Measurements from ENCODE around the gene PRSS38.

GRCh38 chr1:227779685-227780084 is 35.8 kb upstream of the PRSS38 start:
- TF ChIP-seq CTCF (conservative IDR thresholded peaks at IDR 0.05) (no peak), EZH2 (IDR thresholded peaks at IDR 0.05; ENCODE audit: low read depth) (no peak)
